DND-41 (cell line): ENCODE results near the gene SEC16B.

ENCODE experiments used
- ATAC-seq: fragments of 200-7000 bp; cut with Tn5 transposase; 3 replicates; pipeline ENCODE4 v1.9.1; 2021; ENCODE audit warnings: low read depth; ENCODE audit not compliant: insufficient read depth
- DNase-seq: peaks from one replicate; pipeline ENCODE4 v3.0.0-alpha.2; 2020
- H2AFZ ChIP-seq: 2 replicates; pipeline ENCODE4 v1.6.0; 2012; ENCODE audit warnings: low read depth, low read length
- H3K27ac ChIP-seq: 2 replicates; pipeline ENCODE4 v1.5.1; 2012; ENCODE audit warnings: low read length, inconsistent platforms
- H3K27me3 ChIP-seq: fragments of 200-600 bp; sonication (generic); 2 replicates; pipeline ENCODE4 v1.6.0; 2012; ENCODE audit warnings: low read length, mild to moderate bottlenecking, inconsistent platforms; ENCODE audit not compliant: insufficient read depth, poor library complexity
- H3K36me3 ChIP-seq: 2 replicates; pipeline ENCODE4 v1.5.1; 2012; ENCODE audit warnings: low read length, inconsistent platforms; ENCODE audit not compliant: insufficient read depth
- H3K4me1 ChIP-seq: 2 replicates; pipeline ENCODE4 v1.5.1; 2012; ENCODE audit warnings: mild to moderate bottlenecking, low read length; ENCODE audit not compliant: insufficient read depth
- H3K4me2 ChIP-seq: 2 replicates; pipeline ENCODE4 v1.6.0; 2012; ENCODE audit warnings: mild to moderate bottlenecking, moderate library complexity, low read length, inconsistent platforms; ENCODE audit not compliant: insufficient read depth
- H3K4me3 ChIP-seq, 2 experiments: fragments of 200-600 bp in 1 of 2; shearing (Covaris generic) in 1 of 2; 2 replicates each; pipeline ENCODE4 v1.5.1; 2012 to 2016; ENCODE audit warnings: inconsistent platforms in 2 of 2, low read length in 2 of 2, mild to moderate bottlenecking in 2 of 2, low read depth in 1 of 2, moderate library complexity in 1 of 2
- H3K79me2 ChIP-seq: 2 replicates; pipeline ENCODE4 v1.6.0; 2012; ENCODE audit warnings: low read length, inconsistent platforms; ENCODE audit not compliant: insufficient read depth
- H3K9ac ChIP-seq: 2 replicates; pipeline ENCODE4 v1.6.0; 2012; ENCODE audit warnings: low read depth, mild to moderate bottlenecking, inconsistent platforms, low read length, moderate library complexity
- H3K9me3 ChIP-seq: 2 replicates; pipeline ENCODE4 v1.5.1; 2012; ENCODE audit warnings: low read length, moderate library complexity, mild to moderate bottlenecking, inconsistent platforms; ENCODE audit not compliant: insufficient read depth, severe bottlenecking
- H4K20me1 ChIP-seq: 2 replicates; pipeline ENCODE4 v1.6.0; 2012; ENCODE audit warnings: low read length; ENCODE audit not compliant: insufficient read depth
- EZH2 ChIP-seq: IDR thresholded peaks from 3 replicates; pipeline ENCODE4 v1.6.1; 2012; ENCODE audit warnings: borderline replicate concordance, low read depth, mild to moderate bottlenecking, moderate library complexity, low read length, inconsistent platforms; ENCODE audit not compliant: severe bottlenecking
- TF ChIP-seq, protein P1 (sequence below): IDR thresholded peaks from 2 replicates; pipeline ENCODE4 v1.5.1; 2012; ENCODE audit warnings: borderline replicate concordance, low read length, moderate library complexity, mild to moderate bottlenecking; ENCODE audit not compliant: poor library complexity, severe bottlenecking; ENCODE audit errors: extremely low read depth

The SEC16B gene

DNA sequence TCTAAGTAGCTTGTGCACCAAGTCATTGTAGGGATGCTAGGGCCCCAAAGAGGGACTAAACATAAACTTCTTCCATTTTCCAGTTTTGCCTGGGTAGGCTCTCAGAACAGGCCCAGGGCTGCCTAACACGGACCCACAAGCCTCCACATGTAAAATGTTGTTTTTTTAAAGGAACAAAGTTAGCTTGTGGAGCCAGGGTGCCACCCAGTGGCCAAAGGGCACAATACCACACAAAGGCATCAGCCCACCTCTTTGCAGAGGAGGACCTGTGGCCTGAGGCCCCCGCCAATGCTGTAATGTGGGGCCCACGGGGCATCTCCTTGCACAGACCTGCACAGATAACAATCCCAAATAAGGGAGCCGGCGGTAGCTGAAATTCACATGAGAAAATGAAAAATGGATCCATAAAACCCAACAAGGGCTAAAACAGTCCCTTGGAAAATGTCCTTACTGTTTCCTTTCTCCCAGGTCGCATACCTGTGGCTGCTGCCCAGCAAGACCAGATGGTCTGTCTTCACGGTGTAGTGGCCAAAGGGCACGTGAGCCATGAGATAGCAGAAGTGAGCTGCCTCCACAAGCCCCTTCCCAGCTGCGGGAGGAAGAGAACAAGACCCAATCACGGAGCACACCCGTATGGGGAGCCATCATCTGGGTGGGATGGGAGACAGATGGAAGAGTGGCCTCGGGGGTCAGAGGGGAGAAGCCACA, 23.8 kb downstream of the SEC16B start:
- no peak overlapping the region for H3K9ac ChIP-seq
- no peak overlapping the region for H3K27ac ChIP-seq
- no peak overlapping the region for H2AFZ ChIP-seq
- no peaks in the 10 kb centered on the region for H3K4me1 ChIP-seq
- H3K36me3 ChIP-seq = no peaks in the 10 kb centered on the region
- no peak for TF ChIP-seq EZH2
- TF ChIP-seq, protein P1, sequence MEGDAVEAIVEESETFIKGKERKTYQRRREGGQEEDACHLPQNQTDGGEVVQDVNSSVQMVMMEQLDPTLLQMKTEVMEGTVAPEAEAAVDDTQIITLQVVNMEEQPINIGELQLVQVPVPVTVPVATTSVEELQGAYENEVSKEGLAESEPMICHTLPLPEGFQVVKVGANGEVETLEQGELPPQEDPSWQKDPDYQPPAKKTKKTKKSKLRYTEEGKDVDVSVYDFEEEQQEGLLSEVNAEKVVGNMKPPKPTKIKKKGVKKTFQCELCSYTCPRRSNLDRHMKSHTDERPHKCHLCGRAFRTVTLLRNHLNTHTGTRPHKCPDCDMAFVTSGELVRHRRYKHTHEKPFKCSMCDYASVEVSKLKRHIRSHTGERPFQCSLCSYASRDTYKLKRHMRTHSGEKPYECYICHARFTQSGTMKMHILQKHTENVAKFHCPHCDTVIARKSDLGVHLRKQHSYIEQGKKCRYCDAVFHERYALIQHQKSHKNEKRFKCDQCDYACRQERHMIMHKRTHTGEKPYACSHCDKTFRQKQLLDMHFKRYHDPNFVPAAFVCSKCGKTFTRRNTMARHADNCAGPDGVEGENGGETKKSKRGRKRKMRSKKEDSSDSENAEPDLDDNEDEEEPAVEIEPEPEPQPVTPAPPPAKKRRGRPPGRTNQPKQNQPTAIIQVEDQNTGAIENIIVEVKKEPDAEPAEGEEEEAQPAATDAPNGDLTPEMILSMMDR = peak; percentile 85
- H3K9me3 ChIP-seq = no peaks in the 10 kb centered on the region
- H3K27me3 ChIP-seq = no peaks in the 10 kb centered on the region
- no peaks in the 10 kb centered on the region for H4K20me1 ChIP-seq
- ATAC-seq (peak; percentile 79), DNase-seq (peak; percentile 65)
- no peak overlapping the region for H3K4me3 ChIP-seq
- no peaks in the 10 kb centered on the region for H3K79me2 ChIP-seq
- H3K4me2 ChIP-seq = no peak overlapping the region

DNA sequence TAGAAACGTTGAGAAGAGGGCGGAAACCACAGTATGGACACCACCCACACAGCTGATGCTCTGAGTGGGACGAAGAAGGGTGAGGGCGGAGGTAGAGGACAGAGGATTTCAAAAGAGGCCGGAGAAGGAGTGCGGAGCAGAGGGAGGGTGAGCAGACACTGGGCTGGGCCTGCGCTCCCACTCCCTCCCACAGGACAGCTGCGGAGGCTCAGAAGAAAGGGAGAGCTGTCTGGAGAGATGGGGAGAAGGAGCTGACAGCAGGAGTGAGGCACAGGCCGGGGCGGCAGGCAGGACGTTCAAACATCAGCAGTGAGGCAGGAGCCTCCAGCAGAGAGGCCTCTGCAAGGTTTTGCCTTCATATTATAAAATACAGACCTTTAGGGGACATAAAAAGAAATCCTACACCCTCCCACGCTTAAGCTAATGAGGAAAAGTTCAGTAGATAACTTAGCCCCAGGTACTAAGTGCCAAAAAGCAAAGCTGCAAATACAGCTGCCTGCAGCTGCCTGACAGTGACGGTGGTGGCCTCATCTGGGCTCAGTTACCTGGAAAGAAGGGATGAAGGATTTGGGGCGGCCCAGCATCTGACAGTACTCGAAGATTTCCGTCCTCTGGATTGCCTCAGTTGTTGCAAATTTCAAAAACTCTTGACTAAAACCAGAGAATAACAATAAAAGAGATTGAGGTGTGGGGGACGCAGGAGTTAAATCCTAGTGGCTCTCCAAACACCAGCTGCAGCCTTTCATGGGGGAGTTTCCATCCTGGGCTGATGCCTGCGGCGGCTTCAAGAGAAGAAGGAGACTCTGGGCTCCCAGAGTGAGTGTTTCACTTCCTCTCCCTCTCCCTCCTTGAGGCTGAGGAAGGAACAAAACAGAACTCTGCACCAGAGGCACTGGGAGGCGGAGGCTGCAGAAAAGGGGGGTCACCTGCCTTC, 25.6 kb downstream of the SEC16B start:
- no peaks in the 10 kb centered on the region for H3K4me1 ChIP-seq
- H3K4me2 ChIP-seq = no peak overlapping the region
- no peak for ATAC-seq
- H3K27me3 ChIP-seq = no peaks in the 10 kb centered on the region
- H3K4me3 ChIP-seq = no peak overlapping the region
- TF ChIP-seq, protein P1 = no peak
- no peak for TF ChIP-seq EZH2
- H3K36me3 ChIP-seq = no peaks in the 10 kb centered on the region
- H3K9me3 ChIP-seq = no peaks in the 10 kb centered on the region
- DNase-seq = no peak
- H4K20me1 ChIP-seq = no peaks in the 10 kb centered on the region
- no peak overlapping the region for H3K9ac ChIP-seq
- H2AFZ ChIP-seq = no peak overlapping the region
- H3K79me2 ChIP-seq = no peaks in the 10 kb centered on the region
- H3K27ac ChIP-seq = no peak overlapping the region

DNA sequence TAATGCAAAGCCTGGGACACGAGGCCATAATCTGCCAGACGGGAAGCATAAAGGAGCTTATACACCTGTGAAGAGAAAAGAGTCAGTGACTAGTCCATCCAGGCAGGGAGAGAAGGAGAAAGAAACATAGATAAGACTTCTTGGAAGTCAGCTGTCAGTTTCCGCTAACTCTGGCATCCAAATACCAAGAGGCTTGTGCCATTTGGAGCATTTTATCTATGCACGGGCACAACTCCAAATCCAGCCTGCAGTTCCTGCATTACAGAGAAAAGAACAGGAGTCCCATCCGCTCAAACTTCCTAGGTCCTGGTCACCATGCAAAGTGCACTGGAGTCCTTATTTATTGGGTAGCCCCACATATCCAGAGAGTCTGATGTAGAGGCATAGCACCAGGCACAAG, 27.9 kb downstream of the SEC16B start:
- DNase-seq (no peak), ATAC-seq (no peak)
- no peak overlapping the region for H2AFZ ChIP-seq
- H3K9ac ChIP-seq = no peak overlapping the region
- no peaks in the 10 kb centered on the region for H3K27me3 ChIP-seq
- H3K27ac ChIP-seq = no peak overlapping the region
- H3K4me2 ChIP-seq = no peak overlapping the region
- H4K20me1 ChIP-seq = no peaks in the 10 kb centered on the region
- H3K9me3 ChIP-seq = no peaks in the 10 kb centered on the region
- no peaks in the 10 kb centered on the region for H3K79me2 ChIP-seq
- no peak overlapping the region for H3K4me3 ChIP-seq
- H3K4me1 ChIP-seq = no peaks in the 10 kb centered on the region
- H3K36me3 ChIP-seq = no peaks in the 10 kb centered on the region
- TF ChIP-seq EZH2 = no peak
- TF ChIP-seq, protein P1 = no peak
